Smooth muscle cell (in vitro differentiated cells): Measurements from ENCODE around the gene SPATA25. TPM values are rescaled to one million over a fixed set of nuclear protein-coding genes. Genes with fewer than 3 reads are reported as not detected.

Experiments
- DNase-seq: peaks from one replicate; lab custom pipeline; 2025; ENCODE audit not compliant: unreplicated experiment; lab: John Stamatoyannopoulos, UW
- H2AFZ ChIP-seq: fragments of 200-600 bp; sonication (generic); 2 replicates; pipeline ENCODE4 v1.6.0; 2016; ENCODE audit warnings: antibody characterized with exemption, low read depth, mild to moderate bottlenecking
- H3F3A ChIP-seq: fragments of 200-600 bp; sonication (generic); 2 replicates; pipeline ENCODE4 v1.6.0; 2017; ENCODE audit warnings: antibody characterized with exemption, low read depth
- H3K27ac ChIP-seq: fragments of 200-600 bp; sonication (generic); 2 replicates; pipeline ENCODE4 v1.5.1; 2016; ENCODE audit warnings: low read depth, mild to moderate bottlenecking
- H3K27me3 ChIP-seq: fragments of 200-600 bp; sonication (generic); 2 replicates; pipeline ENCODE4 v1.6.1; 2016; ENCODE audit warnings: low read depth, mild to moderate bottlenecking
- H3K36me3 ChIP-seq: fragments of 200-600 bp; sonication (generic); 2 replicates; pipeline ENCODE4 v1.5.1; 2016; ENCODE audit warnings: low read depth
- H3K4me1 ChIP-seq: fragments of 200-600 bp; sonication (generic); 2 replicates; pipeline ENCODE4 v1.5.1; 2016; ENCODE audit warnings: low read depth
- H3K4me2 ChIP-seq: fragments of 200-600 bp; sonication (generic); 2 replicates; pipeline ENCODE4 v1.6.0; 2016; ENCODE audit warnings: mild to moderate bottlenecking
- H3K4me3 ChIP-seq: fragments of 200-600 bp; sonication (generic); 2 replicates; pipeline ENCODE4 v1.5.1; 2016; ENCODE audit warnings: mild to moderate bottlenecking
- H3K79me2 ChIP-seq: fragments of 200-600 bp; sonication (generic); 2 replicates; pipeline ENCODE4 v1.6.0; 2016; ENCODE audit warnings: low read depth, mild to moderate bottlenecking
- H3K9ac ChIP-seq: fragments of 200-600 bp; sonication (generic); 2 replicates; pipeline ENCODE4 v1.6.0; 2016; ENCODE audit warnings: low read depth
- H3K9me3 ChIP-seq: fragments of 200-600 bp; sonication (generic); replicated peaks from 2 replicates; pipeline ENCODE4 v1.5.1; 2016; ENCODE audit warnings: low read depth
- H4K20me1 ChIP-seq: fragments of 200-600 bp; sonication (generic); 2 replicates; pipeline ENCODE4 v1.6.0; 2016; ENCODE audit warnings: low read depth
- CTCF ChIP-seq: fragments of 200-600 bp; sonication (generic); IDR thresholded peaks from 2 replicates; pipeline ENCODE4 v1.5.1; 2017; ENCODE audit warnings: borderline replicate concordance, mild to moderate bottlenecking, antibody characterized with exemption; ENCODE audit not compliant: insufficient read depth, poor library complexity, severe bottlenecking
- WGBS: methylation state at CpG from one replicate; pipeline ENCODE4 v1.1.7; 2016; ENCODE audit warnings: low lambda C conversion rate; 5-methylcytosine and 5-hydroxymethylcytosine counted together
- polyA plus RNA-seq: library from polyadenylated mRNA; unstranded; fragments of >200 nt; fragmentation: Nextera tagmentation; extraction: Ambion mirVana; gene quantifications from 2 replicates; pipeline ENCODE4 v1.2.1, GENCODE V29; 2016
- total RNA-seq: library from RNA; depleted of rRNA; stranded (reverse); fragments of >200 nt; gene quantifications from 2 replicates; pipeline ENCODE4 v1.2.3, GENCODE V29; 2014

SPATA25 gene
- total and polyA plus RNA-seq, 2 experiments from 2014 or later = 0.43 to 0.54 TPM

- WGBS = 4% methylated on average over 42 of the region's 43 CpGs
- H4K20me1 ChIP-seq = no peaks in the 10 kb centered on the region
- no peaks in the 10 kb centered on the region for H3K79me2 ChIP-seq
- peak overlapping the region; percentile 58 for H3K4me3 ChIP-seq
- DNase-seq = peak; percentile 96
- H3K4me2 ChIP-seq = peak overlapping the region; percentile 86
- peaks cover 10% of the 10 kb centered on the region for H3K4me1 ChIP-seq
- H3K9me3 ChIP-seq = no peaks in the 10 kb centered on the region
- no peaks in the 10 kb centered on the region for H3K36me3 ChIP-seq
- no peak for TF ChIP-seq CTCF
- H3F3A ChIP-seq = no peaks in the 10 kb centered on the region
- no peaks in the 10 kb centered on the region for H3K27me3 ChIP-seq
- peak overlapping the region; percentile 78 for H3K27ac ChIP-seq
- no peak overlapping the region for H2AFZ ChIP-seq
- peak overlapping the region; percentile 86 for H3K9ac ChIP-seq
Measured at GRCh38 chr20:45910670-45911485, 23.5 kb upstream of the SPATA25 start.

DNA sequence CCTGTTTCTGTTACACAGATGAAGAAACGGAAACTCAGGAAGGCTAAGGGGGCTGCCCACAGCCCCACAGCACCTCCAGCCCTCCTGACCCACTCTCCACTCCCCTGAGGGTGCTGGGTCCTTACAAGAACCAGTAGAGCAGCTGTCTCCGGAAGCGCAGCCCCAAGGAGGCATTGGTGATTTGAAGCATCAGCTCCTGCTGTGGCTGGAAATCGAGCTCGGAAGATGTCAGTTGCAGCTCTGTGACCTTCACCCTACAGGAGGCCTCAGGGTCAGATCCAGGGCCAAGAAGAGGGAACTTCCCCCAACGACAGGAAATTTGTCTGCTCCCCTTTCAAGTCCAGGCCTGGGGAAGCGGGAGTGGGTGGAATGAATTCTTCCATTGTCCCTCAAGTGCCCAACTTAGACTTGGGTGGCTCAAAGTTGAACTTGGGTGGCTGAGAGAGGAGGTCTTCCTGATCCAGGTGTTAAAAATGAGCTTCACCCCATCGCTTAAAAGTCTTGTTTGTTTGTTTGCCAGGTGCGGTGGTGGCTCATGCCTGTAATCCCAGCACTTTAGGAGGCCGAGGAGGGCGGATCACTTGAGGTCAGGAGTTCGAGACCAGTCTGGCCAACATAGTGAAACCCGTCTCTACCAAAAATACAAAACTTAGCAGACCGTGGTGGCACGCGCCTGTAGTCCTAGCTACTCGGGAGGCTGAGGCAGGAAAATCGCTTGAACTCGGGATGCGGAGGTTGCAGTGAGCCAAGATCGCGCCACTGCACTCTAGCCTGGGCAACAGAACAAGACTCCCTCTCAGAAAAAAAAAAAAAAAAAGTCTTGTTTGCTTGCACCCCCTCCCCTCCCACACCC, 22.6 kb upstream of the SPATA25 start:
- WGBS = 87% methylated on average over 18 of the region's 22 CpGs
- Histone ChIP-seq H3K4me2 (peak overlapping the region; percentile 71), H2AFZ (no peak overlapping the region)

GRCh38 chr20:45909336-45909808, 21.9 kb upstream of the SPATA25 start:
- no peaks in the 10 kb centered on the region for H3K9me3 ChIP-seq
- no peaks in the 10 kb centered on the region for H3K36me3 ChIP-seq
- no peak overlapping the region for H2AFZ ChIP-seq
- DNase-seq = no peak
- H4K20me1 ChIP-seq = no peaks in the 10 kb centered on the region
- peaks cover 10% of the 10 kb centered on the region for H3K4me1 ChIP-seq
- H3K4me2 ChIP-seq = no peak overlapping the region
- H3K79me2 ChIP-seq = no peaks in the 10 kb centered on the region
- no peaks in the 10 kb centered on the region for H3F3A ChIP-seq
- peak overlapping the region; percentile 12 for H3K27ac ChIP-seq
- no peaks in the 10 kb centered on the region for H3K27me3 ChIP-seq
- 97% methylated on average over 12 of the region's 12 CpGs for WGBS
- H3K4me3 ChIP-seq = no peak overlapping the region
- TF ChIP-seq CTCF = no peak
- no peak overlapping the region for H3K9ac ChIP-seq

More for the DNA sequence above, 22.6 kb upstream of the SPATA25 start:
- peak overlapping the region; percentile 8 for H3K4me3 ChIP-seq
- H3K36me3 ChIP-seq = no peaks in the 10 kb centered on the region
- peak overlapping the region; percentile 12 for H3K27ac ChIP-seq
- H3K79me2 ChIP-seq = no peaks in the 10 kb centered on the region
- H3K9ac ChIP-seq = no peak overlapping the region
- H3K27me3 ChIP-seq = no peaks in the 10 kb centered on the region
- TF ChIP-seq CTCF = no peak
- H3K4me1 ChIP-seq = peaks cover 10% of the 10 kb centered on the region
- H3F3A ChIP-seq = no peaks in the 10 kb centered on the region
- H4K20me1 ChIP-seq = no peaks in the 10 kb centered on the region
- H3K9me3 ChIP-seq = no peaks in the 10 kb centered on the region
- no peak for DNase-seq
